Dendritic cell treated with granulocyte-macrophage colony-stimulating factor and Interleukin-4, amounts not matched to agents 40 ng/mL and 50 ng/mL, for 4 days (primary cell): Measurements from ENCODE around the gene FBLIM1.

Experiments used
- H3K27ac Mint-ChIP-seq: one replicate; pipeline ENCODE4 v1.8.0; 2022; ENCODE audit warnings: mild to moderate bottlenecking, mixed read lengths
- H3K27me3 Mint-ChIP-seq: one replicate; pipeline ENCODE4 v1.8.0; 2022; ENCODE audit warnings: mild to moderate bottlenecking, mixed read lengths
- H3K36me3 Mint-ChIP-seq: one replicate; pipeline ENCODE4 v1.8.0; 2022; ENCODE audit warnings: low read depth, mixed read lengths
- H3K4me1 Mint-ChIP-seq: one replicate; pipeline ENCODE4 v1.8.0; 2022; ENCODE audit warnings: low read depth, mixed read lengths
- H3K4me3 Mint-ChIP-seq: one replicate; pipeline ENCODE4 v1.8.0; 2022; ENCODE audit warnings: mild to moderate bottlenecking, moderate library complexity, mixed read lengths
- H3K9me3 Mint-ChIP-seq: one replicate; pipeline ENCODE4 v1.8.0; 2022; ENCODE audit warnings: mixed read lengths
- intact Hi-C: fragments of 100-400 bp; cut with micrococcal nuclease; formaldehyde crosslinking; loops from one replicate; pipeline ENCODE4 v1.15.0; 2022

The FBLIM1 gene, protein sequence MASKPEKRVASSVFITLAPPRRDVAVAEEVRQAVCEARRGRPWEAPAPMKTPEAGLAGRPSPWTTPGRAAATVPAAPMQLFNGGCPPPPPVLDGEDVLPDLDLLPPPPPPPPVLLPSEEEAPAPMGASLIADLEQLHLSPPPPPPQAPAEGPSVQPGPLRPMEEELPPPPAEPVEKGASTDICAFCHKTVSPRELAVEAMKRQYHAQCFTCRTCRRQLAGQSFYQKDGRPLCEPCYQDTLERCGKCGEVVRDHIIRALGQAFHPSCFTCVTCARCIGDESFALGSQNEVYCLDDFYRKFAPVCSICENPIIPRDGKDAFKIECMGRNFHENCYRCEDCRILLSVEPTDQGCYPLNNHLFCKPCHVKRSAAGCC

DNA sequence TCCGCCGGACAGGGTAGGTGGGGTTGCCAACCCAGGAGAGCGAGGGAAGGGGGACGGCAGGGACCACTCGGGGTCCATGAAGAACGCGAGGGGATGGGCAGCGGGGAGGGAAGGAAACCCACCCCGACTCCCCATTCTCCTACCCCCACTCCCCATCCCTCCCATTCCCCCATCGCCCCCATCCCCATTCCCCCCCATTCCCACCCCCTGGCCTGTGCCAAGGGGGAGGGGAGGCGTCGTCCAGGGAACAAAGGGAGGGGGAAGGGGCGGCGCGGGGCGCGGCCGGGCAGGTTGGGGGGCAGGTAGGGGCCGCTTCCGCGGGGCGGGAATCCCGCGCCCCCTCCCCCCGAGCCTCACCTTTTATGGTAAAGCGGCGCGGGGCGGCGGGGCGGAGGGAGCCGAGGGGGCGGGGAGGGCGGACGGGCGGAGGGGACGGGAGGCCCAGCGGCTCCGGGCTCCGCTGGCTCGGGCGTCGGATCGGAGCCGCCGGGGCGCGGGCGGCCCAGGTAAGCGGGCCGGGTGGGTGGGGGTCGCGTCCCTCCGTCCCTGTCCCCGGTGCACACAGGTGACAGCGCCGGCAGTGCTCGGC is at the start of gene FBLIM1:
FBLIM1 (plus strand) TSS at position 453 of the 589 bp plus-strand sequence. CDS start 6,189 bp downstream, outside the sequence.
- H3K27me3 Mint-ChIP-seq: peaks cover 71% of the 10 kb centered on the region
- no peak within 1 kb of the TSS for H3K27ac Mint-ChIP-seq
- H3K9me3 Mint-ChIP-seq: no peaks in the 10 kb centered on the region
- no peaks in the 10 kb centered on the region for H3K36me3 Mint-ChIP-seq
- peaks cover 9% of the 10 kb centered on the region for H3K4me1 Mint-ChIP-seq
- intact Hi-C loops: no loop called here
- no peak within 1 kb of the TSS for H3K4me3 Mint-ChIP-seq

DNA sequence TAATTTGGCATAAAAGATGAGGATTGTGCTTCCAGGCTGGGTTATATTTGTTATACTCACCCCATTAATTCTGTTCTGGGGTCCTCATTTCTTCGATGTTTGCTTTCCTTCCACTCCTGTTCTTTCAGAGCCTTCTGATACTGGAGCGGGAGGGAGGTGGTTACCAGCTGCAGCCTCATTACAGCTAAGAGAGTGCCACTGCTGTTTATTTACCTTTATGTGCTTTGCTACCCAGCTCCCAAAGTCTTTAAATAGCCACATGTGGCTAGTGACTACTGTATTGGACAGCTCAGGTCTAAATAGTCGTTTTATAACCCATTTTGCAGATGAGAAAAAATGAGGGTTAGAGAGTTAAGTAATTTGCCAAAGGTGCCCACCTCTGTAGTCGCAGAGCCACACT is 49.4 kb upstream of the FBLIM1 start:
- Mint-ChIP-seq H3K36me3 (peaks cover 48% of the 10 kb centered on the region), H3K4me3 (no peak overlapping the region), H3K9me3 (no peaks in the 10 kb centered on the region), H3K4me1 (peaks cover 31% of the 10 kb centered on the region), H3K27me3 (no peaks in the 10 kb centered on the region), H3K27ac (no peak overlapping the region)
- intact Hi-C loops: no loop called here

DNA sequence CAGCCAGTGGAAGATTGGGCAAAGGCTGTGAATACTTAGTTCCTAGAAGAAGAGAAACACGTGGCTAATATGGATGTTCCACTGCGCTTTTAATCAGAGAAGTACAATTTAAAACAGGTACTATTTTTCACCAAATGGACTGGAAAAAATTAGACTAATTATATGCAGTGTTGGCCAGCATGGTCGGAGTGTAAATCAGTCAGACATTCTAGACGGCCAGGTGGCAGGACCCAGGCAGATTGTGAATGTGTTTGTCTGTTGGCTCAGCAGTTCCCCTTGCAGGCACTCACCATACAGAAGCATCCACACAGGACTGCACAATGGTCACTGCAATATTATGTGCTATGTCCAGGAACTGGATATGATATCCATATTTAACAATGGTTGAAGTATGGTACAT is 46.4 kb upstream of the FBLIM1 start:
- Mint-ChIP-seq H3K27me3 (no peaks in the 10 kb centered on the region), H3K9me3 (no peaks in the 10 kb centered on the region), H3K36me3 (peaks cover 47% of the 10 kb centered on the region), H3K27ac (no peak overlapping the region), H3K4me1 (peaks cover 7% of the 10 kb centered on the region), H3K4me3 (no peak overlapping the region)
- intact Hi-C loops: no loop called here

DNA sequence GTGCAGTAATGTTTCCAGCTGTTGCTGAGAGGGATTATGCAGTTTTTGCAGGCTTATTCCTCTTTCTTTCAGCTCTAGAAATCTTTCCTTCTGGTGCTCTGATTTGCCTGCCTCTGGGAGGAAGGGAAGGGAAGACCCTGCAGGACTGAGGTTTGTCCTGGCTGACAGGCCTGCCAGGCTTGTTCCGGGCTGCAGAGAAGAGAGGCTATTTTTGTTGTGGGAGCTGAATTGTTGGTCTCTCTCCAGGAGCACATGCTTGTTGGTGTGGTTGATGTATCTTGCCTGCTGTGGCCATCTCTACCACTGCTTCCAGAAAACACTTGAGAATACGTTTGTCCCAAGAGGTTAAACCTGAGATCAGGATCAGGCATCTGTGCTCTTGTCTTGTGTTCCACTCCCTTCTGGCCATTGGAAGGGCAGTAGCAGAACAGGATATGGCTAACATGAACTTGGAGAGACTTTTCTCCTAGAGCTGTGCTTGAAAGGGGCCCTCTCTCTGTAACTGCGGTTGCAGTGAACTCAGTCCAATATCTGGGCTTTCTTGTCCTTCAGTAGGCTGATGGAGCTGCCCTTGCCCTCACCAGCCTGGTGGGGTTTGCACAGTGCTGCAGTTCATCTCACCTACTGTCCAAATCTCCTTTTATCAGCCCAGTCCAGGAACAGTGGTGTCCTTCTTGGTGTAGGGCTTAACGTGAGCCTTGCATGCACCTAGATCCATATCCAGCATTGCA is 44.0 kb upstream of the FBLIM1 start:
- intact Hi-C loops: no loop called here
- peaks cover 70% of the 10 kb centered on the region for H3K36me3 Mint-ChIP-seq
- no peak overlapping the region for H3K27ac Mint-ChIP-seq
- H3K9me3 Mint-ChIP-seq: no peaks in the 10 kb centered on the region
- H3K4me3 Mint-ChIP-seq: no peak overlapping the region
- no peaks in the 10 kb centered on the region for H3K27me3 Mint-ChIP-seq
- no peaks in the 10 kb centered on the region for H3K4me1 Mint-ChIP-seq

DNA sequence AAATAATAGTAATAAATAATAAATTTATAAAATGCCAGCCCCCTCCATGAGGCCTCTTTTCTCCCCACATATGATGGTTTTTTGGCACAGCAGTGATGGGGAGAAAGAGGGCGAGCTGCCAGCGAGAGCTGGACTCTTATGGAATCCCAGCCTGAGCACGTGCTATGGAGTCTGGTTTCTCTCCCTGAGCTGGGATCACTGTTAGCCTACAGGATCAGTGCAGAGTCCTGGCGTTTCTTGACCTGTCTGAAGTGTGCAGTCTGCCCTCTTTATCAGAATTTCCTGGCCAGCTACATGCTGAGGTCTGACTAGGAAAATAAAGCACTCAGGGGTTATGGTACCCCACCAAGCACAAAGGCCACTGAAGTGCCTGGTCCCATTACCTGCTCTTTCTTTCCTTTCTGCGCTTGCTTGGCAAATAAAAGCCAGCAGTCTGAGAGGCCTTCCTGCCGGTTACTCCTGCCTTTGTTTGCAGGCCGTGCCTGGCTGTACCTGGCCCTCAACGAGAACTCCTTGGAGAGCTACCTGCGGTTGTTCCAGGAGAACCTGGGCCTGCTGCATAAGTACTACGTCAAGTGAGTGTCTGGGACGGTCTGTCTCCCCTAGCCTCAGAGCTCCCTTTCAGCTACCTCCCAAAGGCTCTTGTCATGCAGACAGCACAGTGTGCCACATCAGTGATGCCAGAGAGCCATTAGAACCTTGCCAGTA is 41.0 kb upstream of the FBLIM1 start:
- Mint-ChIP-seq H3K4me1 (peaks cover 6% of the 10 kb centered on the region), H3K27me3 (no peaks in the 10 kb centered on the region), H3K4me3 (no peak overlapping the region), H3K27ac (no peak overlapping the region), H3K36me3 (peaks cover 93% of the 10 kb centered on the region), H3K9me3 (no peaks in the 10 kb centered on the region)
- intact Hi-C loops: no loop called here

DNA sequence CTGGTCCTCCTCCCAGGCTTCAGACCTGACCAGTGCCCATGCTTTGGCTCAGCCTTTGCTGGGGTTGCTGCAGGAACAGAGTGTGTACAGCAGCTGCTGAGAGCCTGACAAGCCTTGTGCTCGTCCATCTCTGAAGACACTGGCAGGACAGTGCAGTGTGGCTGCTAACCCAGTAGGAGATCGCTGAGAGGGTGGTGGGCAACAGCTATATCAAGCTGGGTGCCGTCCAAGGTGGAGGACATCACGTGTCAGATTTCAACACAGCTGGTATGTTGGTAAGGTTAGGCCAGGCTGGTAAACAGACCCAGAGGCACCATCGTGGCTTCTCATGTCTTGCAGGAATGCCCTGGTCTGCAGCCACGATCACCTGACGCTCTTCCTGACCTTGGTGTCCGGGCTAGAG is 40.4 kb upstream of the FBLIM1 start:
- H3K4me3 Mint-ChIP-seq: no peak overlapping the region
- H3K4me1 Mint-ChIP-seq: peaks cover 6% of the 10 kb centered on the region
- intact Hi-C loops: no loop called here
- H3K27ac Mint-ChIP-seq: no peak overlapping the region
- H3K27me3 Mint-ChIP-seq: no peaks in the 10 kb centered on the region
- peaks cover 96% of the 10 kb centered on the region for H3K36me3 Mint-ChIP-seq
- no peaks in the 10 kb centered on the region for H3K9me3 Mint-ChIP-seq

DNA sequence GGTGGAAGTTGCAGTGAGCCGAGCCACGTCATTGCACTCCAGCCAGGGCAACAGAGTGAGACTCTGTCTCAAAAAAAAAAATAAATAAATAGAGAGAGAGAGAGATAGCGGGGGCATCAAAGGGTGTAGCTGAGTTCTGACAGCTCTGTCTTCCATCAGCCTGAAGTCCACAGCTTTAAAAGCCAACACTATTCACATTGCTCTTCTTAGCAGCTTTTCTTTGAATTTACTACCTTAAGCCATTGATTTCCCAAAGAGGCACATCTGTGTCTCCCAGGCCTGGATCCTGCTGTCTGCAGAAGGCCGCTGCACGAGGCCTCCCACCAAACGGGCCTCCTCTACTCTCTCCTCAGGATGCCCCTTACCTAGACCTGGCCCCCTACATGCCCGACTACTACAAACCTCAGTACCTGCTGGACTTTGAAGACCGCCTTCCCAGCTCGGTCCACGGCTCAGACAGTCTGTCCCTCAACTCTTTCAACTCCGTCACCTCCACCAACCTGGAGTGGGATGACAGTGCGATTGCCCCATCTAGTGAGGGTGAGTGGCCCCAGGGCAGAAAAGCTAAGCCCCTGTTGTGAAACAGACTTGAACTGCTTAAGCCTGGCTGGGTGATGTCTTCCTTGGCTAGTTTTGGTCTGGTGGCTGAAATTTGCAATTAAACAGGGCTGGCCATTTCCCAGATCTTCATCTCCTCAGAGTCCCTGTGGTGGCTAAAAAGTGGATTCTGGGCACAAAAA is 39.0 kb upstream of the FBLIM1 start:
- no peaks in the 10 kb centered on the region for H3K27me3 Mint-ChIP-seq
- peaks cover 6% of the 10 kb centered on the region for H3K4me1 Mint-ChIP-seq
- H3K9me3 Mint-ChIP-seq: no peaks in the 10 kb centered on the region
- H3K27ac Mint-ChIP-seq: no peak overlapping the region
- H3K36me3 Mint-ChIP-seq: peaks cover 97% of the 10 kb centered on the region
- H3K4me3 Mint-ChIP-seq: no peak overlapping the region
- intact Hi-C loops: no loop called here

DNA sequence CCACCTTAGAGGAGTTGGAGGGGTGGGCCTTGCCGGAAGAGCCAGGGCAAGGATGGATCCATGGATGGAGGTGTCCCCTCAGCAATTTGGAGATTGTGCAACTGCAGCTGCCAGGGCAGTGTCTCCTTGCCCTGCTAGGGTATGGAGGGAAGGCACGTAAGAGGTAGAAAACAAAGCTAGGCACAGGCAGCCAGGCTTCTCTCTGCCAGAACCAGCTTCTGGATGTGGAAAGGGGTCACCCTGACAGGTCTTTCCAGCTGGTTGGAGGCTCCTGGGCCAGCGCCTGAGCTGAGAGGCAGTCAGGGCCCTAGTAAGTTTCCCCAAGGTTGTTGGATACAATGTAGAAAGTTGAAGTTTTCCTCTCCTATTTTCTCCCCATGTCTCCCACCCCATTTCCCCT is 37.7 kb upstream of the FBLIM1 start:
- H3K36me3 Mint-ChIP-seq: peaks cover 99% of the 10 kb centered on the region
- no peak overlapping the region for H3K27ac Mint-ChIP-seq
- no peak overlapping the region for H3K4me3 Mint-ChIP-seq
- no peaks in the 10 kb centered on the region for H3K9me3 Mint-ChIP-seq
- H3K27me3 Mint-ChIP-seq: no peaks in the 10 kb centered on the region
- peaks cover 6% of the 10 kb centered on the region for H3K4me1 Mint-ChIP-seq
- intact Hi-C loops: no loop called here

DNA sequence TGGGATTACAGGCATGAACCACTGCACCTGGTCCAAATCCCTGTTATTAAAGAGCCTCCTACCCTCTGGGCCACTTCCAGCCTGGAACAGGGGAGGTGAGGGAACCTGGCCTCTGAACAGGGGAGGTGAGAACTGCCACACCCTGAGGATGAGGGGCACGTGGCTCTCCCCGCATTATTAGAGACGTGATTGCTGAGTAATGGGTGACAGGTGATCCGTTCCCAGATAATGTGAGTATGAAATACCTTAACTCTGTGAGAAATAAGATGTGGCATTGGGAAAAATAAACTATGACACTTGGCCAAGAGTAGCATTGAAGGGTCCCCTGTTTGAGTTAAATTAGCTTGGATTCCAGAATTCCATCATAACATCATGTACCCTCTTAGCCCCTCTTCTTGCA is 36.2 kb upstream of the FBLIM1 start:
- intact Hi-C loops: no loop called here
- H3K27ac Mint-ChIP-seq: no peak overlapping the region
- no peaks in the 10 kb centered on the region for H3K27me3 Mint-ChIP-seq
- H3K4me3 Mint-ChIP-seq: no peak overlapping the region
- H3K4me1 Mint-ChIP-seq: peaks cover 6% of the 10 kb centered on the region
- H3K9me3 Mint-ChIP-seq: no peaks in the 10 kb centered on the region
- H3K36me3 Mint-ChIP-seq: peaks cover 100% of the 10 kb centered on the region

DNA sequence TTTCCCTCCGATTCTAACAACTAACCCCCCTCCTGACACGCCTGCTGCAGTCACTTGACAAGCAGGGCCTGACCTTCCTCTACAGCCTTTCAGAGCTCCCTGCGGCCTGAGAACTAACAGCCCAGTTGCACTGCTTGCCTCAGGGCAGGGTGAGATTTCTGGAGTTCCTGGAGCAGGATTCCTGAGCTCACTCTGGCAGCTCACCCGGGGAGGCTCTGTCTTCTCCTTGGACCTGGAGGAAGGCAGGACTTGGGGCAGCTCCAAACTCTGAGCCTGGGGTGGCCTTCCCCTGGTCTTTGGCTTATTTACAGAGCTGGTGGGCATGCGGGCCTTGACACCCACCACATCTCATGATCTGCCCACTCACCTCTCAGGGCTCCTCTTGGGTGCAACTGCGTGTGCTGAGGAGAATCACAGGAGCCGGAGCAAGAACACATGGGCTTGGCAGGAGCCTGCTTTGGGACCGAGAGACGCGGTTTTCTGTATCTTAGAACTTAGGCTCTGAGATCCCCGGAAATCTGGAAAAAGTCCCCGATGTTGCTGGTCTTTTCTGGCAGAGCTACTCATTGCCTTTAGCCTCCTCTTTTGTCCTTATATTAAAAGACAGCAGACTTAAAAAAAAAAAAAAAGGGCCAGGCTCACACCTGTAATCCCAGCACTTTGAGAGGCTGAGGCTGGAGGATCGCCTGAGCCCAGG is 35.6 kb upstream of the FBLIM1 start:
- no peak overlapping the region for H3K4me3 Mint-ChIP-seq
- peaks cover 6% of the 10 kb centered on the region for H3K4me1 Mint-ChIP-seq
- H3K36me3 Mint-ChIP-seq: peaks cover 100% of the 10 kb centered on the region
- no peaks in the 10 kb centered on the region for H3K9me3 Mint-ChIP-seq
- no peak overlapping the region for H3K27ac Mint-ChIP-seq
- intact Hi-C loops: no loop called here
- H3K27me3 Mint-ChIP-seq: no peaks in the 10 kb centered on the region

DNA sequence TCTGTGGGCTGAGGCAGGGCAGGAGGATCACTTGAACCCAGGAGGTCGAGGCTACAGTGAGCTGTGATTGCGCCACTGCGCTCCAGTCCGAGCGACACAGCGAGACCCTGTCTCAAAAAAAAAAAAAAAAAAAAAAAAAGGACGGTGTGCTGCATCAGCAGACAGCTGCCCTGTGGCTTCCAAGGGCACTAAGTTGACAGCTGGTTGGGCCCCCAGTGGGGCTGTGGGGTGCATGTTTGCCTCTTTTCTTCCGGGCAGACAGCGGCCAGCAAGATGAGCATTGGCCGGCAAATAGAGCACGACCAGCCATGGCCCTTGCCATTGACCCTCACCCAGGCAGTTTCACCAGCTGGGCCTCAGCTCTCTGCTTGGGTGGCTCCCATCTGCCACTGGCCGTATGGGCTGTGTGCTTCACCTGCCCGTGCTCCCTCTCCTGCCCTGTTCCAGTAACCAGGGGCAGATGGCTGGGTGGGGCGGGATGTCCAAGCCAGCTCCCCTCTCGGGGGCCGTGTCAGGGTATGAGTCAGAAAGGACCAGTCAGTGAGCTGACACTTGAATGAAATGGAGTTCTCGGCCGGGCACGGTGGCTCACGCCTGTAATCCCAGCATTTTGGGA is 34.9 kb upstream of the FBLIM1 start:
- peaks cover 6% of the 10 kb centered on the region for H3K4me1 Mint-ChIP-seq
- H3K36me3 Mint-ChIP-seq: peaks cover 100% of the 10 kb centered on the region
- intact Hi-C loops: no loop called here
- H3K9me3 Mint-ChIP-seq: no peaks in the 10 kb centered on the region
- no peak overlapping the region for H3K4me3 Mint-ChIP-seq
- no peaks in the 10 kb centered on the region for H3K27me3 Mint-ChIP-seq
- H3K27ac Mint-ChIP-seq: no peak overlapping the region

DNA sequence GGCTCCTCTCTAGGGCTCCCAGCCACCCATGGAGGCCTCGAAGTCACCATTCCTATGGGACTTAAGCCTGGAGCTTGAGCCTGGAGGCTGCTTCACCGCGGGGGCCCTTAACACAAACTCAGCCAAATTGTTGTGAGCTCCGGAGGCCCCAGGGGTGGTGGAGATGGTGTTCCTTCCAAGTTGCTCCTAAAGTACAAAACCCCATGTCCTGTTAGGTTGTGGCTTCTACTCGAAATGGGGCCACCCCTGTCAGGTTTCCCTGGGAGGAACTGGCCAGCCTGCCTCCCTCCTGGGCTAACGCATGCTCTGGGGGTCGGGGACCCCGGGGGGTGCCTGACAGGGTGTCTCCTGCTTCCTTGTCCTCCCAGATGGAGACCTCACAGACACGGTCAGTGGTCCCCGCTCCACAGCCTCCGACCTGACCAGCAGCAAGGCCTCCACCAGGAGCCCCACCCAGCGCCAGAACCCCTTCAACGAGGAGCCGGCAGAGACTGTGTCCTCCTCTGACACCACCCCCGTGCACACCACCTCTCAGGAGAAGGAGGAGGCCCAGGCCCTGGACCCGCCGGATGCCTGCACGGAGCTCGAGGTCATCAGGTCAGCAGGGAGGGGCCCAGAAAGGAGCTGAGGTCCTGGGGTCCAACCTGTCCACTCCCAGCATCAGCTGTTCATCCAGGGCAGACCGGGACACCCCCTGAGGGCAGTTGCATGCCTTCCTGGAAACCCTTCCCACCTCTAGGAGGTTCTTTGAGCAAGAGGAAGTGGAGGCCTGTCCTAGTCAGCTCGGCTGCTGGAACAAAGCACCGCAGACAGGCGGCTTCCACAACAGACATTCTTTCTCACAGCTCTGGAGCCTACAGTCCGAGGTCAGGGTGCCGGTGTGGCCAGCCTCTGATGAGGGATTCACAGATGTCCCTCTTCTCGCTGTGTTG is 33.4 kb upstream of the FBLIM1 start:
- H3K4me1 Mint-ChIP-seq: peaks cover 6% of the 10 kb centered on the region
- no peaks in the 10 kb centered on the region for H3K27me3 Mint-ChIP-seq
- H3K9me3 Mint-ChIP-seq: no peaks in the 10 kb centered on the region
- intact Hi-C loops: no loop called here
- peaks cover 100% of the 10 kb centered on the region for H3K36me3 Mint-ChIP-seq
- H3K27ac Mint-ChIP-seq: peak overlapping the region; percentile 45
- H3K4me3 Mint-ChIP-seq: no peak overlapping the region
